ENCODE data around the gene KCNT2.
"Not testable (repeated sequence)": the region's sequence is repeated elsewhere in the genome, so short reads cannot be mapped to it uniquely, and the experiment has no call there.

KCNT2 gene

GRCh38 chr1:196323869-196324268 is 284.4 kb downstream of the KCNT2 start:
- no peak for DNase-seq (ENCODE audit: low spot score)

- DNase-seq (ENCODE audit: low spot score): no peak
Measured at GRCh38 chr1:196319301-196319700, 288.9 kb downstream of the KCNT2 start.

DNA sequence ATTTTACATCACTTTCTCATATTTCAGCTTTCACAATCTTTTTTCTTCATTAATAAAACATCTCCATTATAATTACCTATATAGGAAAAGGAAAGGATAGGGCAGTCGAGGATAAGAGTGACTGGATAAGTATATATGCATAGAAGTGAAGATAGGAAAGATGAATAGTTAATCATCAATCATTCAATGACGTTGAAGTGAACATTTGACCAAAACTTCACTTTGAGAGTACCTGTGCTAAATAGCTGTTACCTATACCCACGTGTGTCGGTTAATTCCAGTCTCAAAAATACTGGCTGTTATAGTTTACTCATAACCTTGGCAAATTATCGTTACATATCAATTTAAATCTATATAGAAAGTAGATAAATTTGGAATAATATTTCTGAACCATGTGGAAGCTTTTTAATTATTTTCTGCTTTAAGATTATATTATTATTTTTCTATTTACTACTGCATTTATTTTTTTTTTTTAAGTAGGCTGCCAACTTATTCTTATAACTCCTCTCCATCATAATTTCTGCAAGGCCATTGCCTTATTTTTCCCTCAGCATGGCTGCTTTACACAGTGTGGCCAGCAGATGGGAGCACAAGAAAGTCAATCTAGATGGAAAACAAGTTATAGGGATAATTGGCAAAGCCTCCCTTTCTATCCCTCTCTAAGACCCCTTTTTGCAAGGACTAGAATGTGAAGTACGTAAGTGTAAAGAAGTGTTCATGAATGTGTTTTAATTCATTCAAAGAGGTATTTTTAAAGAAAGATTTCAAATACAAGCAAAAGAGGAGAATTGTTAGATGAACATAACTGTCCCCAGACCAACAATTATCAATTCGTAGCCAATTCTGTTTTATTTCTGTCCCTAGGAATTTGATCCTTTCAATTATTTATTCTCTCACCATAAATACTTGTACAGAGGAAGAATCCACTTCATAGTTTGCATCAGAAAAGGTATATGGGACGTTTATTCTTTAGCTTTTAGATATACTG is 290.4 kb downstream of the KCNT2 start:
- DNase-seq (ENCODE audit: low spot score): peak; percentile 30

- DNase-seq (ENCODE audit: low spot score): no peak
Measured at GRCh38 chr1:196312739-196313138, 295.5 kb downstream of the KCNT2 start.

DNA sequence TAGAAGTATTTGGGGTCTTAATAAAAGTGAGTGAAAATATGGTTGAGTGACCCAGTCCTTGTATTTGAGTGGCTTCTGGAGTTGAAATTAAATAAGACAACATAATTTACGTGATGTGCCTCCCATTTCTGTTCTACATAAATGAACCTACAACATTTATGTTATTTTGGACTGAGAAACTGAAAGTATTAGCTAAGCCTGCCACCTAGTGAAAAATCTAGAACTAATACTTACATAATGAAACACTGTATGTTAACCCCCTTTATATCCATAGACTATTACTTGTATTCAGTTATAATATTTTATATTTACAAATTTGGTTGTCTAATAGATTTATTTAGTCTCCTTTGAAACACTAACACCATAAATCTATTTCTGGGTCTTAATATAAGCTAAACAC is 298.9 kb downstream of the KCNT2 start:
- no peak for DNase-seq (ENCODE audit: low spot score)

DNA sequence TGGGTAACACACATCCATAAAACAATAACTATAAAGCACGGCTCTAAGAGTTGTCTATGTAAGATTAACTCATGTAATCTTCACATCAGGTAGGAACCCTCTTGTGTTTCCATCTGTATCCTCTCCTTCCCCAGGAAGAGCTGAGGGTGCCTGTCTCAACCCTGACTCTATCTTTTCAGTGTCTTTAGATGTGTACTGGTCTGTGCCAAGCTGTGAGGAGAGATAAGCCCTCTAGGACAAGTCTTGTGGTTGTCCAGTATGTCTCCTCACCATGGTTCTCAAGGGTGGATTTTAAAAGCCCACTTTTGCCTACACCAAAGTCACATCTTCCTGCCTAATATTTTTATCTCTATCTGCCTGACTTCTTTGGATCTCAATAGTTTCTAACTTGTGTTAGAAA is 300.1 kb downstream of the KCNT2 start:
- DNase-seq (ENCODE audit: low spot score): no peak

DNA sequence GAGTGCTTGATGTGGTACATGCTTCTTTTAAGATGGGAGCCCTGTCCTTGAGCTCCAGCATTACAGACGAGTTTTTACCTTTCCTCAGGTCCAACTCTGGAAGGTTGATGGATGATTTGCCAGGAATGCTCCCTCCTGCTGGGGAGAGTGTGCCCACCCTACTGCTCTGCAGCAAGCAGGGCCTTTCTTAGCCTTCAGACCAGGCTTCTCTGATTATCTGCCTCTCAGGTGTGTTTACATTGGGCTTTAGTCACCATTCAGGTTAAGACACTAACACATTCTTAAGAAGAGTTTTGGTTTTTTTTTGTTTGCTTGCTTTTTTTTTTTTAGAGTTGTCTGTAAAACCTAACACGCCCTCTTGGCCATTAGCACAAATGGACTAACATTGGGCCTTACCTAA is 301.8 kb downstream of the KCNT2 start:
- no peak for DNase-seq (ENCODE audit: low spot score)

- no peak for DNase-seq (ENCODE audit: low spot score)
Measured at GRCh38 chr1:196305216-196305615, 303.0 kb downstream of the KCNT2 start.

DNA sequence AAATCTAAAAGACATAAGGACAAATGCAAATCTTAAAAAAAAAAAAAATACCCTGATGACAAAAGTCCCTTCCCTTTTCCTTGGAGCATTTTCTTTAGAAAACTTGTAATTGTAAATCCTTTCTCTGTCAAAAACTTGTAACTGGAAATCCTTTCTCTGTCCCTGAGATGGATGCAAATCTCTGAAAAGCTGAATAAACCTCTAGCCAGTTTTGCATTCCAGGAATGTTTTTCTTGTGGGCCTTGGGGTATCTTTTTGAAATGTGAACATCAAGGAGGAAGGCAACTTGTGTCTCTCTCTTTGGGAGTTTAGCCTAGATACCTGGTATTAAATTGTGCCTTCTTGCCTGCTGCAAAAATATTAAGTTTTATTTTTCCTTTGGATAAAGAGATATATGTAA is 305.3 kb downstream of the KCNT2 start:
- no peak for DNase-seq (ENCODE audit: low spot score)

GRCh38 chr1:196302420-196302819 is 305.8 kb downstream of the KCNT2 start:
- DNase-seq (ENCODE audit: low spot score): no peak

DNA sequence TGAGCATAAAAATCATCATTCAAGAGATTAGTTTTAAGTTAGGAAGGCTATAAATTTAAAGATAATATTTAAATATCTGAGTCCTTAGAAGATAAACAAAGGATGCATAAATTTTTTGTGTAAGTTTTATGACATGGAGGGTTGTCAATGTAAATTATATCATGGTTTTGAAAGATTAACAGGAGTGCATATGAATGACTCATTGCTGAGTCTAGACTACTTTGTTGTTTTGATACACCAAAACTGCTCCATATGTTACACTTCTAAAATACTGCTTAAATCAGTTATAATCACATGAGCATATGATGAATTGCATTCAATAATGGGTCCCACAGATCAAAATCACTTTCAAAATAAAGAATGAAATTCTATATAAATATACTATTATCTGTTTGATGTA is 312.5 kb downstream of the KCNT2 start:
- DNase-seq (ENCODE audit: low spot score): no peak

- no peak for DNase-seq (ENCODE audit: low spot score)
Measured at GRCh38 chr1:196278816-196279215, 329.4 kb downstream of the KCNT2 start.

DNA sequence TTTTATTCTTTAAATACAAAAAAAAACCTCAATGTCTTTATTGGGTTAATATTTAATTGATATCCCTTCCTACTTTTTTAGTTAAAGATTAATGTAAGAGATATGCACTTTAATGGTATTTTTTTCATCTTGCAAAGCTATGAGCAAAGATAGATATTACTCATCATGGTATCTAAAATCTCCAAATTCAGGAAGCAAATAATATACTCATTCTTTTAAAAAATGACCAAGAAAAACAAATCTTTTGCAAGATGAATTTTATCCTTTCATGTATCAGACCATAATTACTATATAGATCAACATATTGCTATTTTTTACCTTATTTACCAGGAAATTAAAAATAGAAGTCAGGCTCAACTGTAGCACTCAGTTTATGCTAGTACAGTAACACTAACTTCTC is 330.4 kb downstream of the KCNT2 start:
- no peak for DNase-seq (ENCODE audit: low spot score)

DNA sequence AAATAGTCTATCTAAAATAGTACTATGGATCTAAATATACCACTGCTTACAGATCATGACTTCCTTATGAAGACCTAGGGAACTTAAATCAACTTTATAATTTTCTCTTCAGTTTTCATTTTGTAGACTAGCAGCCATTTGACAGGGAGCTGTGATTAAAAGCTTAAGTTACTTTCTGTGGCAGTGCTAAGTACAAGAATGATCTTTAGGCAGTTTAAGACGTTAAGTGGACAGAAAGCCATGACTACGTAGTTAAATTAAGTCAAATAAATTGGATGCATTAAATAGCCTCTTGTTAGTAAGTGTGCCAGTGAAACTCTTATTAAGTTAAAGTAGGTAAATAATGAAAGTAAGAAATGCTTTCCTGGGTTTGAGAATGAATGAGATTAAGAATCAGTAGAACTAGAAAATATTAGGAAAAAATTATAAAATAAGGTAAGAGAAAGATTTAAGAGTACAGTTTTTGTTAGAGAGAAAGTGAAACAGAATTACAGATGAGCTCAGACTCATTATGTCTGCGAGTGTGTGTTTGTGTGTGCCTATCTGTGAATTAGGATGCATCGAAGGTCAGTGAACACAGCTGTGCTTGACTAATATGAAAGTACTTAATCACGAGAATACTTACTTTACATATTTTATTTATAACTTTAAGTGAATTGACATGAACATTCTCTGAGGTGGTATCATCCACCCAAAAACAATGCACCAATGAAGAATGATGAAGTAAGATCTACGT is 336.9 kb downstream of the KCNT2 start:
- no peak for DNase-seq (ENCODE audit: low spot score)

- not testable (repeated sequence) for DNase-seq (ENCODE audit: low spot score)
Measured at GRCh38 chr1:196263086-196263485, 345.2 kb downstream of the KCNT2 start.

- DNase-seq (ENCODE audit: low spot score): no peak
Measured at GRCh38 chr1:196260270-196260669, 348.0 kb downstream of the KCNT2 start.

DNA sequence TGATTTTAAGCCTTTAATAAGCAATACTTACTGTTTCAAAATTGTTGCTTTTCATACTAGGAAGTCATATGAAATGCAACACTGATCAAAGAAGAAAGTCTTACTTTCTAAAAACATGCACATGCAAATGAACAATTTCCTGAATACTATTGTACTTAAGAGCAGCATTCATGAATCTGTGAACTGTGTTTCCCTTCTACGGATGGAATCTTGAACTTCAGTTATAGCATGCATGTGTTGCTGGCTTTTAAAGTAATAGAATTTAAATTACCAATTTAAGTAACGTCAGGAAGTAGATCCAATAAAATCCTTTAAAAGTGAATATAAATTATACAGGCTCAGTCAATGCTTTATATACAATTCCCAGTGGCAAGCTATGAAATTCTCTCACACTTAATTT is 348.9 kb downstream of the KCNT2 start:
- DNase-seq (ENCODE audit: low spot score): no peak

DNA sequence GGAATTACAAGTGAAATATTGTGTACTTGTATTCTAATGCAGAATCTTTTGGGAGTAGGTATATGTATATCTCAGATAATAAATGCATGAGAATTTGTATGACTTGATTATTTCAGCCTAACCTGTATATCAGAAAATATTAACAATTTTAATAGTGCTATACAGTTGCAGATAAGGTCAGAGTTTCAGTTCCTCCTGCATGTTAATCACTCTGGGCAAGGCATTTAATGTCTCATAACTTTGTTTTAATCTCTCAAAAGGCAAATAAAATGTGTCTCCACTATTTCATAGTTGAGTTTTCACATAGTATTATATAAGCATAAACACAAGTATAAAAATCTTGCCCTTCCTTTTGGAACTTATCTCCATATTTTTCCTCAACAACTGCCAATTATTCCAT is 352.5 kb downstream of the KCNT2 start:
- no peak for DNase-seq (ENCODE audit: low spot score)

- DNase-seq (ENCODE audit: low spot score): no peak
Measured at GRCh38 chr1:196229546-196229945, 378.7 kb downstream of the KCNT2 start.

DNA sequence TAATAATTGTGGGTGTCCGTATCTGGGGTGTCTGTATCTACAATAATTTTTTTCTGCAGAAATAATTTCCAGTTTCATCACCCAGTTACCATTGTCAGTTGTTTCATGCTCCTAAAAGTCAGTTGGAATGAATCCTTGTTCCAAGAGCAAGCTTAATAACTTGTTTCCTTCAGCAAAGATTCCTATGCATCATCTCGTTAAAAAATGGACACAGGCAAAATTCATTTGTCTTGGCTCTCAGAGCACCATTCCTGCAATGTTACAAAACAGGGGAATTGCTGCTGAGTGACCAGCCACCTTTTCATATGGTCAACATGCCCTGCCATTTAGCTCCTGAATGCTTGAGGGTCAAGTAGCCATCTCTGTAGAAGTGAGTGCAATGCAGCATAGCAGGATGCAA is 393.4 kb downstream of the KCNT2 start:
- no peak for DNase-seq (ENCODE audit: low spot score)

- DNase-seq (ENCODE audit: low spot score): no peak
Measured at GRCh38 chr1:196209983-196210382, 398.3 kb downstream of the KCNT2 start.

DNA sequence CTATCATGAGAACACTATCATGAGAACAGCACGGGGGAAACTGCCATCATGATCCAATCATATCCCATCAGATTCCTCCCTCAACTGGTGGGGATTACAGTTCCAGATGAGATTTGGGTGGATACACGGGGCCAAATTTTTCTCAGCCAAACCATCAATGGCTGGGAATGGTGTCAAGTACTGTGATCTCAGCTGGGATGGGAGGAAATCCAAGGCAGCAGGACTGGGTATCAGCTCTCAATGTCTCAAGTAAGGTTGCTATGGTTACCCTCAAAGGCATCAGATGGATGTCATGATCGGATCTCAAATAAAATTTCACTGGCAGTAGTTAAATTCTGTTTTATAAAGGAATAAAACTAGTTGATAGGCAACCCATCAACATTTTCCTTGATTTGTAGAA is 399.0 kb downstream of the KCNT2 start:
- no peak for DNase-seq (ENCODE audit: low spot score)
